ENCODE measurements around the gene HOXB3.

HOXB3 gene

GRCh38 chr17:48592057-48592514 lies 2.0 kb upstream of the HOXB3 start:
- DNase-seq (ENCODE audit: low read depth in 2 of 2): no peak
- no peak overlapping the region for H3K4me3 ChIP-seq (replicated peaks in 1 of 2; ENCODE audit: low read depth in 2 of 2, low read length in 2 of 2)
- TF ChIP-seq CTCF (IDR thresholded peaks at IDR 0.05; ENCODE audit: low read depth, low read length): no peak

GRCh38 chr17:48591255-48592056 lies 1.4 kb upstream of the HOXB3 start:
- no peak for TF ChIP-seq CTCF (IDR thresholded peaks at IDR 0.05; ENCODE audit: low read depth, low read length)
- no peak for DNase-seq (ENCODE audit: low read depth in 2 of 2)
- no peak overlapping the region for H3K4me3 ChIP-seq (replicated peaks in 1 of 2; ENCODE audit: low read depth in 2 of 2, low read length in 2 of 2)

GRCh38 chr17:48590607-48591161 lies 643 bp upstream of the HOXB3 start:
- no peak for TF ChIP-seq CTCF (IDR thresholded peaks at IDR 0.05; ENCODE audit: low read depth, low read length)

GRCh38 chr17:48589060-48589830 lies 796 bp downstream of the HOXB3 start:
- no peak for DNase-seq (ENCODE audit: low read depth in 2 of 2)
- TF ChIP-seq CTCF (IDR thresholded peaks at IDR 0.05; ENCODE audit: low read depth, low read length): no peak
- no peak overlapping the region for H3K4me3 ChIP-seq (replicated peaks in 1 of 2; ENCODE audit: low read depth in 2 of 2, low read length in 2 of 2)

More at GRCh38 chr17:48590607-48591161, 643 bp upstream of the HOXB3 start:
- H3K4me3 ChIP-seq (replicated peaks in 1 of 2; ENCODE audit: low read depth in 2 of 2, low read length in 2 of 2): no peak overlapping the region
- no peak for DNase-seq (ENCODE audit: low read depth in 2 of 2)

- DNase-seq (ENCODE audit: low read depth in 2 of 2): no peak
- no peak overlapping the region for H3K4me3 ChIP-seq (replicated peaks in 1 of 2; ENCODE audit: low read depth in 2 of 2, low read length in 2 of 2)
- TF ChIP-seq CTCF (IDR thresholded peaks at IDR 0.05; ENCODE audit: low read depth, low read length): no peak
These were observed 1.5 kb downstream of the HOXB3 start for GRCh38 chr17:48588528-48588927.

- DNase-seq (ENCODE audit: low read depth in 2 of 2): no peak
- H3K4me3 ChIP-seq (replicated peaks in 1 of 2; ENCODE audit: low read depth in 2 of 2, low read length in 2 of 2): no peak overlapping the region
These were observed 2.0 kb downstream of the HOXB3 start for GRCh38 chr17:48588074-48588415.

More at GRCh38 chr17:48588074-48588415, 2.0 kb downstream of the HOXB3 start:
- no peak for TF ChIP-seq CTCF (IDR thresholded peaks at IDR 0.05; ENCODE audit: low read depth, low read length)
